Fibroblast of pulmonary artery (primary cell): ENCODE data around the gene SNX33.

ENCODE experiments used
- DNase-seq: peaks from one replicate; pipeline ENCODE4 v3.0.0-alpha.2; 2010; ENCODE audit warnings: low read depth
- H3K4me3 ChIP-seq: replicated peaks from 2 replicates; pipeline ENCODE4 v1.5.1; 2011; ENCODE audit warnings: low read depth, mild to moderate bottlenecking, control low read depth, low read length, moderate library complexity
- CTCF ChIP-seq: IDR thresholded peaks from 2 replicates; pipeline ENCODE4 v1.5.1; 2011; ENCODE audit warnings: mild to moderate bottlenecking, control low read depth, low read length, inconsistent platforms; ENCODE audit errors: missing control alignments

SNX33 gene

GRCh38 chr15:75637245-75638009 is 10.3 kb upstream of the SNX33 start:
- peak overlapping the region; percentile 89 for H3K4me3 ChIP-seq
- no peak for DNase-seq
- TF ChIP-seq CTCF: no peak

- TF ChIP-seq CTCF: no peak
- DNase-seq: peak; percentile 34
- peak overlapping the region; percentile 89 for H3K4me3 ChIP-seq
These were observed 8.5 kb upstream of the SNX33 start for GRCh38 chr15:75639191-75639708.

- peak; percentile 97 for DNase-seq
- peak within 1 kb of the TSS; percentile 89 for H3K4me3 ChIP-seq
- no peak for TF ChIP-seq CTCF
These were observed 7.8 kb upstream of the SNX33 start, which contains the start of gene IMP3 for GRCh38 chr15:75639709-75640482. Gene IMP3 (minus strand): TSS chr15:75640224. CDS start chr15:75640168, 56 bp downstream.

GRCh38 chr15:75640483-75641178 is 7.1 kb upstream of the SNX33 start:
- DNase-seq: peak; percentile 66
- H3K4me3 ChIP-seq: peak overlapping the region; percentile 89
- peak; percentile 28 for TF ChIP-seq CTCF

GRCh38 chr15:75641179-75641503 is 6.6 kb upstream of the SNX33 start:
- TF ChIP-seq CTCF: no peak
- H3K4me3 ChIP-seq: no peak overlapping the region
- DNase-seq: no peak

- TF ChIP-seq CTCF: no peak
- H3K4me3 ChIP-seq: no peak overlapping the region
- no peak for DNase-seq
These were observed 6.1 kb upstream of the SNX33 start for GRCh38 chr15:75641603-75642002.
